Endothelial cell of umbilical vein (primary cell): Measurements from ENCODE around the gene EML1. TPM values are rescaled to one million over a fixed set of nuclear protein-coding genes. Genes with fewer than 3 reads are reported as not detected.
A peak's percentile ranks its signal among the peaks of the same experiment; 100 is the strongest.

Experiments used
- BruUV-seq: library from RNA; stranded (reverse); fragments of 400-500 nt; replicated peaks from 2 replicates; lab custom pipeline; 2021; lab: Mats Ljungman, UMichigan
- CTCF ChIA-PET: fragments of 300-600, 350-600 bp; sonication (Branson Sonifier 250); formaldehyde crosslinking; loops from one replicate; lab custom pipeline; 2021; ENCODE audit warnings: antibody characterized with exemption, inconsistent platforms; lab: Charles Lee
- POLR2A ChIA-PET: fragments of 300-600, 350-600 bp; sonication (Branson Sonifier 250); formaldehyde crosslinking; loops from one replicate; lab custom pipeline; 2021; ENCODE audit warnings: antibody characterized with exemption, inconsistent platforms; lab: Charles Lee
- DNase-seq: peaks from one replicate; pipeline ENCODE4 v3.0.0-alpha.2; 2011; ENCODE audit warnings: low read depth, low spot score
- FAIRE-seq: peaks from 2 replicates; lab custom pipeline; 2011; peaks lifted over from hg19 to GRCh38; lab: Jason Lieb, UNC
- H2AFZ ChIP-seq: 2 replicates; pipeline ENCODE4 v1.6.0; 2012; ENCODE audit warnings: low read depth, low read length, control low read depth, inconsistent platforms
- H3K27ac ChIP-seq: 2 replicates; pipeline ENCODE4 v1.5.1; 2011; ENCODE audit warnings: low read depth, mild to moderate bottlenecking, control low read depth, low read length, moderate library complexity; ENCODE audit not compliant: insufficient read depth
- H3K27me3 ChIP-seq, 2 experiments: 2 replicates each; pipeline versions ENCODE4 v1.6.0 to v1.6.1; 2011; ENCODE audit warnings: low read length in 2 of 2, mixed read lengths in 1 of 2; ENCODE audit not compliant: control insufficient read depth in 2 of 2, insufficient read depth in 2 of 2
- H3K36me3 ChIP-seq, 2 experiments: 2 replicates in 1 of 2; 3 replicates in 1 of 2; pipeline ENCODE4 v1.5.1; 2011; ENCODE audit warnings: low read length in 2 of 2, mild to moderate bottlenecking in 1 of 2, moderate library complexity in 1 of 2; ENCODE audit not compliant: control insufficient read depth in 2 of 2, insufficient read depth in 2 of 2; ENCODE audit errors: extremely low read depth in 1 of 2
- H3K4me1 ChIP-seq: 3 replicates; pipeline ENCODE4 v1.5.1; 2011; ENCODE audit warnings: mild to moderate bottlenecking, low read length; ENCODE audit not compliant: control insufficient read depth, insufficient read depth; ENCODE audit errors: extremely low read depth
- H3K4me2 ChIP-seq: 2 replicates; pipeline ENCODE4 v1.6.1; 2011; ENCODE audit warnings: low read length, control low read depth, mixed read lengths; ENCODE audit not compliant: insufficient read depth
- H3K4me3 ChIP-seq, 3 experiments: fragments of 200-600 bp in 1 of 3; sonication (generic), shearing (Covaris generic) in 1 of 3; replicated peaks in 1 of 3; 2 replicates each; pipeline ENCODE4 v1.5.1; 2011 to 2016; ENCODE audit warnings: control low read depth in 3 of 3, low read length in 3 of 3, mild to moderate bottlenecking in 2 of 3, inconsistent platforms in 1 of 3, low read depth in 1 of 3, moderate library complexity in 1 of 3; ENCODE audit not compliant: insufficient read depth in 1 of 3
- H3K79me2 ChIP-seq: 2 replicates; pipeline ENCODE4 v1.6.0; 2012; ENCODE audit warnings: low read length, inconsistent platforms; ENCODE audit not compliant: control insufficient read depth, insufficient read depth
- H3K9ac ChIP-seq: replicated peaks from 2 replicates; pipeline ENCODE3; 2011; ENCODE audit warnings: low read length, control low read depth; ENCODE audit not compliant: insufficient read depth; ENCODE audit errors: extremely low read depth
- H3K9me1 ChIP-seq: replicated peaks from 3 replicates; pipeline ENCODE4 v1.6.0; 2011; ENCODE audit warnings: mild to moderate bottlenecking, low read length; ENCODE audit not compliant: control insufficient read depth, insufficient read depth; ENCODE audit errors: extremely low read depth
- H3K9me3 ChIP-seq: replicated peaks from 2 replicates; pipeline ENCODE4 v1.5.1; 2012; ENCODE audit warnings: low read length, inconsistent platforms; ENCODE audit not compliant: control insufficient read depth, insufficient read depth
- H4K20me1 ChIP-seq: replicated peaks from 2 replicates; pipeline ENCODE3; 2011; ENCODE audit warnings: mild to moderate bottlenecking, low read length; ENCODE audit not compliant: control insufficient read depth, insufficient read depth; ENCODE audit errors: extremely low read depth
- CTCF ChIP-seq, 2 donors: IDR thresholded peaks; 1 replicate in 1 of 2; 2 replicates in 1 of 2; pipeline ENCODE4 v1.5.1; 2011; ENCODE audit warnings: low read length in 2 of 2, mild to moderate bottlenecking in 2 of 2, moderate library complexity in 2 of 2, control low read depth in 1 of 2, inconsistent platforms in 1 of 2, low read depth in 1 of 2; ENCODE audit not compliant: insufficient read depth in 1 of 2; ENCODE audit errors: extremely low read depth in 1 of 2
- EZH2 ChIP-seq: IDR thresholded peaks from 2 replicates; pipeline ENCODE4 v1.6.1; 2012; ENCODE audit warnings: borderline replicate concordance, low read depth, mild to moderate bottlenecking, moderate library complexity, low read length, inconsistent platforms; ENCODE audit not compliant: severe bottlenecking
- GATA2 ChIP-seq: IDR thresholded peaks from 2 replicates; pipeline ENCODE4 v1.7.0; 2011; ENCODE audit warnings: low read depth, mild to moderate bottlenecking, moderate library complexity, mixed read lengths, low read length; ENCODE audit not compliant: insufficient read length, insufficient read depth
- MAX ChIP-seq: IDR thresholded peaks from 2 replicates; pipeline ENCODE4 v1.6.1; 2011; ENCODE audit not compliant: insufficient read depth, insufficient read length
- MYC ChIP-seq: IDR thresholded peaks from one replicate; pipeline ENCODE4 v1.6.1; 2011; ENCODE audit warnings: mild to moderate bottlenecking, low read depth, low read length
- dilution Hi-C: fragments of 300-500 bp; cut with MboI; formaldehyde crosslinking; loops from one replicate; pipeline ENCODE4 v1.15.0; 2019; ENCODE audit warnings: low sequenced_read_pairs; ENCODE audit not compliant: extremely low pct_ligation_motif_present
- intact Hi-C: fragments of 100-400 bp; cut with micrococcal nuclease; formaldehyde crosslinking; loops from one replicate; pipeline ENCODE4 v1.10.0; 2022
- polyA plus RNA-seq, 4 experiments: library from polyadenylated mRNA; depleted of rRNA in 3 of 4; stranded (reverse) in 3 of 4; unstranded in 1 of 4; fragments of >200 nt; gene quantifications; 2 replicates each; pipeline versions ENCODE4 v1.2.1 to v1.2.3, GENCODE V29; 2011 to 2012; ENCODE audit warnings: missing spikeins in 1 of 4
- total RNA-seq: library from RNA; stranded (reverse); gene quantifications from 2 replicates; pipeline ENCODE4 v1.2.3, GENCODE V29; 2021

Gene EML1
- total and polyA plus RNA-seq, 2 donors (not counting 3 experiments of a cell fraction or from before 2014, with no cell fraction given), result 22.9 to 33.0 TPM

- Histone ChIP-seq H3K27me3 (no peaks in the 10 kb centered on the region), H3K4me1 (peaks cover 62% of the 10 kb centered on the region), H3K4me2 (peak overlapping the region; percentile 58), H3K4me3 (no peak overlapping the region), H2AFZ (no peak overlapping the region), H3K9me3 (no peaks in the 10 kb centered on the region), H3K79me2 (no peaks in the 10 kb centered on the region), H3K9ac (peak overlapping the region; percentile 82), H4K20me1 (no peaks in the 10 kb centered on the region), H3K36me3 (no peaks in the 10 kb centered on the region), H3K9me1 (no peaks in the 10 kb centered on the region), H3K27ac (peak overlapping the region; percentile 93)
- TF ChIP-seq MAX (no peak), MYC (no peak), GATA2 (no peak), CTCF (IDR thresholded peaks at IDR 0.05; ENCODE audit: extremely low read depth in 1 of 2, insufficient read depth in 1 of 2, low read depth in 1 of 2, low read length in 2 of 2) (no peak), EZH2 (no peak)
- dilution Hi-C loops, result no loop called here
- intact Hi-C loops, result loop anchor here (1.0 to 10.0 kb wide), 4 partner anchors 15 to 633 kb away; partner anchors contain the start of gene CCDC85C
- ChIA-PET CTCF (interaction anchor here (0.5 to 4.8 kb wide), 14 partner anchors 9 to 195 kb away, joined by 3 to 26 read pairs (median 4); partner anchors contain the start of gene EML1), POLR2A (no interaction called here)
- BruUV-seq, result no TSS peak
- DNase-seq (peak; percentile 79), FAIRE-seq (peak; percentile 72)
These were observed 41.4 kb upstream of the EML1 start for GRCh38 chr14:99751539-99752485.
